ENCODE data around the gene GORASP2.

DNA sequence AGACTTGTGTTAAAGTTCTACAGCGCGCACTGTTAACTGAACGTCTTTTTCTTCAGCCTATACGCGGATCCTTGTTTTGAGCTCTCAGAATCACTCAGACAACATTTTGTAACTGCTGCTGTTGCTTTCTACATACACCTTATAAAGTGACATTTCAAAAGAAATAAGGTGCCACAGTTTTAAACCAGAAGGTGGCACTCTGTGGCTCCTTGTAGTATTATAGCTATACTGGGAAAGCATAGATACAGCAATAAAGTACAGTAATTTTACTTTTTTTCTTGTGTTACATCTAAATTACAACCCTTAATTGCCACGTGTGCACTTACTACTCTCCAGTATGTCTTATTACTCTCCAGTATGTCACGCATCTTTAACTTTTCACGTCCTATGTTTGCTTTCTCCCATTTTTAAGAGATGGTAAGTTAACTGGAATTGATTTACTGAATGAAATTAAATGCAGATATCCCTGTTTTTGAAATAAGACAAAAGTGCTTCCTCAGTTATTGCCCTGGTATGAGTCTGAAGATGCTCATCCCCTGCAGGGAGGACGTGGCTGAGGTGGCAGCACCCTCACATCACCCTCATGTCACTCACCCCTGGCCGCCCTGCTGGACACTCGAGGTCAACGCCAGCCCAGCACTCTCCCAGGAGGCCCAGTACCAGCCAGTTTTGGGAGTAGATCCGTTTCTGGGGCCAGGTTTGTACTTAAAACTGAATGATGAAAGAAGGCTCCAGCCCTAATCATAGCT is 37.8 kb downstream of the GORASP2 start:
- TF ChIP-seq, protein P1, sequence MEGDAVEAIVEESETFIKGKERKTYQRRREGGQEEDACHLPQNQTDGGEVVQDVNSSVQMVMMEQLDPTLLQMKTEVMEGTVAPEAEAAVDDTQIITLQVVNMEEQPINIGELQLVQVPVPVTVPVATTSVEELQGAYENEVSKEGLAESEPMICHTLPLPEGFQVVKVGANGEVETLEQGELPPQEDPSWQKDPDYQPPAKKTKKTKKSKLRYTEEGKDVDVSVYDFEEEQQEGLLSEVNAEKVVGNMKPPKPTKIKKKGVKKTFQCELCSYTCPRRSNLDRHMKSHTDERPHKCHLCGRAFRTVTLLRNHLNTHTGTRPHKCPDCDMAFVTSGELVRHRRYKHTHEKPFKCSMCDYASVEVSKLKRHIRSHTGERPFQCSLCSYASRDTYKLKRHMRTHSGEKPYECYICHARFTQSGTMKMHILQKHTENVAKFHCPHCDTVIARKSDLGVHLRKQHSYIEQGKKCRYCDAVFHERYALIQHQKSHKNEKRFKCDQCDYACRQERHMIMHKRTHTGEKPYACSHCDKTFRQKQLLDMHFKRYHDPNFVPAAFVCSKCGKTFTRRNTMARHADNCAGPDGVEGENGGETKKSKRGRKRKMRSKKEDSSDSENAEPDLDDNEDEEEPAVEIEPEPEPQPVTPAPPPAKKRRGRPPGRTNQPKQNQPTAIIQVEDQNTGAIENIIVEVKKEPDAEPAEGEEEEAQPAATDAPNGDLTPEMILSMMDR (IDR thresholded peaks at IDR 0.05; ENCODE audit: low read depth, low read length), result peak; percentile 25
- TF ChIP-seq POLR2A (IDR thresholded peaks at IDR 0.05; ENCODE audit: extremely low read depth, insufficient read length) (no peak), MAX (IDR thresholded peaks at IDR 0.05; ENCODE audit: low read depth, low read length) (no peak), MYC (IDR thresholded peaks at IDR 0.05; ENCODE audit: low read depth, low read length) (no peak)
